IPS-20b (cell line): ENCODE results near the gene STEAP3.

Experiments
- H3K27ac ChIP-seq: one replicate; pipeline ENCODE4 v1.5.1; 2013; ENCODE audit warnings: low read length
- H3K27me3 ChIP-seq: 2 replicates; pipeline ENCODE4 v1.6.1; 2013; ENCODE audit warnings: mild to moderate bottlenecking, low read length, inconsistent platforms; ENCODE audit not compliant: insufficient read depth
- H3K36me3 ChIP-seq: 2 replicates; pipeline ENCODE4 v1.6.1; 2013; ENCODE audit warnings: low read depth, mild to moderate bottlenecking, inconsistent platforms, low read length, moderate library complexity; ENCODE audit not compliant: insufficient read depth
- H3K4me1 ChIP-seq: 2 replicates; pipeline ENCODE4 v1.6.1; 2013; ENCODE audit warnings: mild to moderate bottlenecking, control low read depth, inconsistent platforms, low read length, moderate library complexity; ENCODE audit not compliant: insufficient read depth
- H3K4me3 ChIP-seq: 2 replicates; pipeline ENCODE4 v1.5.1; 2013; ENCODE audit warnings: mild to moderate bottlenecking, low read length, inconsistent platforms
- H3K9ac ChIP-seq: 2 replicates; pipeline ENCODE4 v1.6.1; 2013; ENCODE audit warnings: low read depth, mild to moderate bottlenecking, inconsistent platforms, low read length, moderate library complexity
- H3K9me3 ChIP-seq: 2 replicates; pipeline ENCODE4 v1.6.1; 2013; ENCODE audit warnings: mild to moderate bottlenecking, low read depth, low read length, inconsistent platforms; ENCODE audit not compliant: insufficient read depth

Gene STEAP3

DNA sequence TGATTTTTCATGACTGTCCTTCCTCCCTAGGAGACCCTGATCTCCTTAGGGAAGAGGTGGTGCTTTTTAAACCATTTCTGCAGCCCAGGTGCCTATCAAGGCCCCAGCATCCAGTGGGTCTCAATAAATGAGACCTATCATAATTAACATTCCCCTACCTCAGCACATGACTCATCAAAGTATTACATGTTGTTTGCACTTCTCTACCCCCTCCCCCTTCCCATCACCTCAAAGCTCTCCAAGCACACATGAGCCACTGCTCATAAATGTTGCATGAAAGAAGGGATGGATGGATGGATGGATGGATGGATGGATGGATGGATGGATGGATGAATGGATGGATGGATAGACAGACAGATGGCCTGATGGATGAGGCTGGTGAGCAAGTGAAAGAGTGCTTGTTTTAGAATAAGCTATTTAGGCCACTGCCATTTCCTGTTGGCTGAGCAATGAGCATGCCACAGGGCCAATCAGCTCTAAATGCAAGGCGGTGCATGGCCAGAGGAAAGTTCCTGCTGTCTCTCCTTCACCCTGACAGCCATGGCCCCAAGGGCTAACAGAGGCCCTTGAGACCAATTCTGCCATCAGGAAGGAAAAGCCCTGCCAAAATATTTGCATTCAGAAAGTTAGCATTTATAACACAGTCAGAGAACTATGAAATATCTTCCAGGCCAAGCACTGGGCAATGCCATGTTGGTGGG lies 20.9 kb upstream of the STEAP3 start:
- H3K4me3 ChIP-seq, result no peak overlapping the region
- H3K9ac ChIP-seq, result no peak overlapping the region
- no peaks in the 10 kb centered on the region for H3K4me1 ChIP-seq
- H3K36me3 ChIP-seq, result no peaks in the 10 kb centered on the region
- H3K27me3 ChIP-seq, result peaks cover 12% of the 10 kb centered on the region; the same call in 1 of the 2 replicates
- H3K9me3 ChIP-seq, result no peaks in the 10 kb centered on the region
- H3K27ac ChIP-seq, result no peak overlapping the region

GRCh38 chr2:119204525-119204924 lies 19.1 kb upstream of the STEAP3 start:
- Histone ChIP-seq H3K27me3 (no peaks in the 10 kb centered on the region; the same call in 1 of the 2 replicates), H3K27ac (no peak overlapping the region), H3K4me1 (no peaks in the 10 kb centered on the region), H3K36me3 (no peaks in the 10 kb centered on the region), H3K4me3 (no peak overlapping the region), H3K9me3 (no peaks in the 10 kb centered on the region), H3K9ac (no peak overlapping the region)

- H3K4me3 ChIP-seq, result no peak overlapping the region
- H3K9ac ChIP-seq, result no peak overlapping the region
- H3K27me3 ChIP-seq, result no peaks in the 10 kb centered on the region; the same call in 1 of the 2 replicates
- H3K4me1 ChIP-seq, result no peaks in the 10 kb centered on the region
- H3K36me3 ChIP-seq, result no peaks in the 10 kb centered on the region
- no peaks in the 10 kb centered on the region for H3K9me3 ChIP-seq
- H3K27ac ChIP-seq, result no peak overlapping the region
These were observed 18.5 kb upstream of the STEAP3 start for GRCh38 chr2:119205001-119205706.

- H3K27me3 ChIP-seq, result no peaks in the 10 kb centered on the region; the same call in 1 of the 2 replicates
- no peaks in the 10 kb centered on the region for H3K4me1 ChIP-seq
- no peak overlapping the region for H3K4me3 ChIP-seq
- H3K27ac ChIP-seq, result no peak overlapping the region
- no peaks in the 10 kb centered on the region for H3K36me3 ChIP-seq
- no peaks in the 10 kb centered on the region for H3K9me3 ChIP-seq
- no peak overlapping the region for H3K9ac ChIP-seq
These were observed 17.4 kb upstream of the STEAP3 start for GRCh38 chr2:119206201-119206600.

DNA sequence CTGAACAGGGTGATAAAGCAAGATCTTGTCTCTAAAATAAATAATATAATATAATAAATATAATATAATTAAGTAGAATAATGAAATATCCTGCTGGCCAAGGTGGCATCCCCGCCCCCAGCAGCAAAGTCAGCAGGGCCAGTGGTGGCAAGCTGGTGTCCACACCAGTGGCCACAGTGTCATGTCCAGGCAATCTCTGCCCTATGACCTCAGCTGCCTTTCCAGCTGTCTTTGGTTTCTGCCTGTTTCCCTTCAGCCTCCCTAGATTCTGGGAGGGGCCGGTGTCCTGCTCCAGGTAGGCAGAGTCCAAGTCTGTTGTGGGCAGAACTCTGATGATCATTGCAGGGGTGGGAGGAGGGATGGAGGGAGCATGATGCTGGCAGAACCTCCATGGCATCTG lies 16.2 kb upstream of the STEAP3 start:
- Histone ChIP-seq H3K27ac (no peak overlapping the region), H3K4me1 (no peaks in the 10 kb centered on the region), H3K9ac (no peak overlapping the region), H3K4me3 (no peak overlapping the region), H3K9me3 (no peaks in the 10 kb centered on the region), H3K36me3 (no peaks in the 10 kb centered on the region), H3K27me3 (no peaks in the 10 kb centered on the region)

DNA sequence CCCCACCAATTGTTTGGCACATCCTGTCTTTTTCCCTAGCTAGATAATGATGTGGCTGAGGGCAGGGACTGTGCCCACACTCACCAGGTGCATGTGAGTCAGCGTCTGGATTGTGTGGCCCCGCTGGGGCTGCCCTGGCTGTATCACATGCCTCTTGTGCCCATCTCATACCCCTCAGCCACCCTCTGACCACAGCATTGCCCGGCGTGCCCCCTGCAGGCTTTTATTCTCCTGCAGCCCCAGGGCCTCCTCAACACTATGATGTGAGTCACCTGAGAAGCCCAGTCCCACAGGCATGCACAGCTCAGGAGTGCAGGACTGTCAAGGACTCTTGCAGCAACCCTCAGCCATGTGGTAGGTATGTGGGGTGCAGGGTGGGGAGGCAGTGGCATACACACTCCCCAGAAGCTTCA lies 14.8 kb upstream of the STEAP3 start:
- Histone ChIP-seq H3K4me1 (no peaks in the 10 kb centered on the region), H3K27ac (no peak overlapping the region), H3K4me3 (no peak overlapping the region), H3K27me3 (no peaks in the 10 kb centered on the region), H3K36me3 (no peaks in the 10 kb centered on the region), H3K9ac (no peak overlapping the region), H3K9me3 (no peaks in the 10 kb centered on the region)

GRCh38 chr2:119212139-119212800 lies 11.4 kb upstream of the STEAP3 start:
- no peak overlapping the region for H3K27ac ChIP-seq
- no peaks in the 10 kb centered on the region for H3K36me3 ChIP-seq
- no peaks in the 10 kb centered on the region for H3K9me3 ChIP-seq
- no peaks in the 10 kb centered on the region for H3K27me3 ChIP-seq
- H3K9ac ChIP-seq, result no peak overlapping the region
- peaks cover 7% of the 10 kb centered on the region for H3K4me1 ChIP-seq
- H3K4me3 ChIP-seq, result no peak overlapping the region

DNA sequence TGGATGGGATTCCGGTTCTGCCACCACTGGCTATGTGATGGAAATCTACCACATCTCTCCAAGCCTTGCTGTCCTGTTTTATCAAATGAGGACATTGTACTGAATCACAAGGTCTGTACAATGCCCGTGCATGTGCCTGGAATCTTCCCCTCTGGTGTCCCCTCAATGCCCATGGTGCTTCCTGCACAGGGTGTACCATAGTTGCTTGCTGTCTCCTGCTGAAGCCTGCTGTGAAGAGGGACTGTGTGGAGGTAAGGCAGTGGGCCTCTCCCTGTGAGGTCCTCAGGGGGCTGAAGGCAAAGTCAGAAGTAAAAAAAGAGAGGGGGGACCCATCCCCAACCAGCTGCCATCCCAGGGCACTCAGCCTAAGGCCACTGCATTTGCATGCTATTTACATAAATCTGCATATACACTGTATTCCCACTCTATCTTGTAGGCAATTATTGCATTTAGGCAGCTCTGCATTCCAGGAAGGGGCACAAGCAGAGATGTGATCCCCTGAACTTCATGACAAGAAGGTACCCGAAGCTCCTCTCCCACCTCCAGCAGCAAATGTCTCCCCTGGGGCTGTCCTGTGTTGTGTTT lies 9.1 kb upstream of the STEAP3 start:
- Histone ChIP-seq H3K4me1 (peaks cover 23% of the 10 kb centered on the region), H3K9ac (no peak overlapping the region), H3K36me3 (no peaks in the 10 kb centered on the region), H3K27ac (no peak overlapping the region), H3K4me3 (no peak overlapping the region), H3K9me3 (no peaks in the 10 kb centered on the region), H3K27me3 (no peaks in the 10 kb centered on the region; the same call in 1 of the 2 replicates)

DNA sequence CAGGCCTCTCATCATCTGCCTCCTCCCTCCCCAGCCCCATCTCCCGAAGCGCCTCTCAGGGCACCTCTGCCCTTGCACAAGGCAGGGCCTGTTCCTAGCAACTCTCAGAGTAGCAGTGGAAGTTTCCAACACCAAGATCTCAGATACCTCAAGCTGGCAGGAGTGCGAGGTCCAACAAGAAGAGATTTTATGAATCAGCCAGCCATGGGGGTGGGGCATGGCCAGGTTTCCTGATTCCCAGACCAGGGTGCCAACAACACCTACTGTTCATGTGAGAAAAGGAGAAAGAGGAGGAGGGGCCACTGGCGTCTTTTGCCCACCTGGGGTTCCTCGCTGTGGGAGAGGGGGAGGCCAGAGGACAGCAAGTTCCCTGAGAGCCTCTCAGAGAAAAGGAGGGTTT lies 6.6 kb upstream of the STEAP3 start:
- peaks cover 6% of the 10 kb centered on the region; the same call in 1 of the 2 replicates for H3K27me3 ChIP-seq
- no peaks in the 10 kb centered on the region for H3K9me3 ChIP-seq
- H3K4me3 ChIP-seq, result no peak overlapping the region
- H3K9ac ChIP-seq, result no peak overlapping the region
- H3K27ac ChIP-seq, result no peak overlapping the region
- H3K4me1 ChIP-seq, result peaks cover 30% of the 10 kb centered on the region
- no peaks in the 10 kb centered on the region for H3K36me3 ChIP-seq

DNA sequence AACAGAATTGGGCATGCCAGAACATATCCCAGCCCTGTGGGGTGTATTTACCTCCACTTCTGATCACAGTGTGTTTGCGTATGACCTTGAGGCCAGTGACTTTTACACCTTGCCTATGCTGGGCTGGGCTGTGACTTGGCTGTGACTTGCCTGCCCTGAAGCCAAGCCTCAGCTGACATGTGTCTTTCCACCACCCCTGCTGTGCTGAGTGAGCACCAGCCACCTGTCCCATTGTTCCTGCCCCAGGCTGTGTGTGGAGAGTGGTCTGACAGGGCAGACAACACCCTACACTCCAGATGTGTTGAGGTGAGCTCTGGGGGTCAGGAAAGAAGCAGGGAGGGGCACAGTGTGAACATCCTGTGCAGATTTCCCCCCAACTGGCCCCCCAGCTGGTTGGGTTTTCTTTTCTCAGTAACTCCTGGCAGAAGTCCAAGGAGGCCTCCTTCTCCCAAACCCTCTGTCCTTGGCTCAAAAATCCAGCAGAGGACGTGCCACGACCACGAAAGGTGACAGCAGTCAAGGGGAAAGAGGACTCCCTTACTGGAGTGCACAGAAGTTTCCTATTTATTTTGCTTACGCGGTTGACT lies 5.1 kb upstream of the STEAP3 start:
- H3K36me3 ChIP-seq, result no peaks in the 10 kb centered on the region
- no peak overlapping the region for H3K27ac ChIP-seq
- H3K4me3 ChIP-seq, result no peak overlapping the region
- H3K9ac ChIP-seq, result no peak overlapping the region
- H3K9me3 ChIP-seq, result no peaks in the 10 kb centered on the region
- peaks cover 20% of the 10 kb centered on the region for H3K27me3 ChIP-seq
- peaks cover 37% of the 10 kb centered on the region for H3K4me1 ChIP-seq

DNA sequence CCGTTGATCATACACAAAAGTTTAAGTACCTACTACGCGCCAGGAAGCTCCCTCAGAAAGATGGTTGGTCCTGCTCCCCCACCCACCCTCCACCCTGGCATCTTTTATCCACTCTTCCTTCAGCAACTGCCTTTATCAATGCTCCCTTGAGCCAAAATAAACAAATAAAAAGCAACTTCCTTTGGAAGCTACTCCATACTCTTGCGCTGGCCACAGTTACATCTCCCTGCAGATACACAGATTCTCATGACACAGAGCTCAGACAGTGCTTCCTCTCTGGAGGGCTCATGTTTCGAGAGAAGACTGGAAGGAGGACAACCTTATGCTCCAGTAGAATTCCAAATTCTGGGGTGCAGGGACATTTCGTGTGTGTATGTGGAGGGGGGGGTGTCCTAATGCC lies 3.8 kb upstream of the STEAP3 start:
- Histone ChIP-seq H3K4me3 (no peak overlapping the region), H3K27ac (no peak overlapping the region), H3K9ac (no peak overlapping the region), H3K36me3 (no peaks in the 10 kb centered on the region), H3K9me3 (no peaks in the 10 kb centered on the region), H3K27me3 (peaks cover 31% of the 10 kb centered on the region), H3K4me1 (peaks cover 31% of the 10 kb centered on the region)
